Esophagus squamous epithelium (tissue), 5 donors: ENCODE results near the gene CACNA1D. TPM values are rescaled to one million over a fixed set of nuclear protein-coding genes. Genes with fewer than 3 reads are reported as not detected.

Source experiments
- DNase-seq: peaks from one replicate; lab custom pipeline; 2025; lab: John Stamatoyannopoulos, UW
- H3K27ac ChIP-seq, 4 donors: fragments of 200-600 bp; sonication (generic); one replicate each; pipeline ENCODE4 v1.5.1; 2016 to 2019; ENCODE audit warnings: mild to moderate bottlenecking in 1 of 4
- H3K27me3 ChIP-seq, 4 donors: fragments of 200-600 bp; sonication (generic); 1 replicate in 3 of 4; 2 replicates in 1 of 4; pipeline versions ENCODE4 v1.5.1 to v1.6.0; 2017 to 2021; ENCODE audit warnings: antibody characterized with exemption in 1 of 4
- H3K36me3 ChIP-seq, 3 donors: fragments of 200-600 bp; sonication (generic); one replicate each; pipeline ENCODE4 v1.5.1; 2016 to 2019
- H3K4me1 ChIP-seq, 3 donors: fragments of 200-600 bp; sonication (generic); one replicate each; pipeline ENCODE4 v1.5.1; 2017 to 2019
- H3K4me3 ChIP-seq, 4 donors: fragments of 200-600 bp; sonication (generic); 1 replicate in 3 of 4; 2 replicates in 1 of 4; pipeline ENCODE4 v1.5.1; 2016 to 2019; ENCODE audit warnings: mild to moderate bottlenecking in 2 of 4, moderate library complexity in 1 of 4
- H3K9me3 ChIP-seq, 3 donors: fragments of 200-600 bp; sonication (generic); one replicate each; pipeline ENCODE4 v1.5.1; 2016 to 2019
- CTCF ChIP-seq, 6 experiments: fragments of 450-650 bp in 4 of 6; fragments of 200-600 bp in 2 of 6; sonication (generic) in 2 of 6; IDR thresholded peaks; one replicate each; pipeline ENCODE4 v1.5.1; 2016 to 2019; ENCODE audit warnings: antibody characterized with exemption in 6 of 6, mild to moderate bottlenecking in 4 of 6, moderate library complexity in 4 of 6
- POLR2A ChIP-seq, 4 donors: fragments of 450-650 bp; IDR thresholded peaks; one replicate each; pipeline ENCODE4 v1.6.1; 2017; ENCODE audit warnings: antibody characterized with exemption in 4 of 4, mild to moderate bottlenecking in 4 of 4, moderate library complexity in 3 of 4
- WGBS, 2 donors: methylation state at CpG; one replicate each; pipeline ENCODE4 v1.1.5; 2018; 5-methylcytosine and 5-hydroxymethylcytosine counted together
- intact Hi-C: fragments of 100-400 bp; cut with DNase I; formaldehyde crosslinking; loops from one replicate; pipeline ENCODE4 v1.15.0; 2022
- total RNA-seq, 4 donors: library from RNA; depleted of rRNA; stranded (reverse); fragments of >200 nt; gene quantifications; one replicate each; pipeline ENCODE4 v1.1.0, GENCODE V29; 2016
- donor health status: DM: yes; HTN: yes; CAD: no.

CACNA1D gene
- total RNA-seq, 4 donors from 2014 or later: 0.56 to 4.5 (median 3.1) TPM

DNA sequence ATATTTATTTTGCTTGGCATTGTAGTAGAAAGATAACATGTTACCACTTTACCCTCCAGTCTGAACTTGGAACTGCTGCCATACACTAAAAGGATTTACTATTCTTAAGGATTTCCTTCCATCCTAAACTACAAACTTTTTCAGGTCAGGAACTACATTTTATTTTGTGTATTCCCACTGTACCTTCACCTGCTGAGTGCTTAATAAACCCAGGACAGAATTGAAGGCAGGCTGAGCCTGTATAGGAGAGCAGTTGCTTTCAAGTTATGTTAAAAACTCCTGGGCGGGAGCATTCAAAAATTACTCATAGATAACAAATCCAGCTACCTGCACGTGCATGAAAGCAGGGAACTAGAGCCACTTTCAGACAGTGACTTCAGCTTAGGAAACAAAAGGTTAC is 58.3 kb downstream of the CACNA1D start:
- intact Hi-C loops: no loop called here
- no peak for TF ChIP-seq POLR2A (IDR thresholded peaks at IDR 0.05)
- TF ChIP-seq CTCF (IDR thresholded peaks at IDR 0.05): no peak
- H3K27me3 ChIP-seq: no peaks in the 10 kb centered on the region
- H3K9me3 ChIP-seq: no peaks in the 10 kb centered on the region
- no peaks in the 10 kb centered on the region for H3K4me1 ChIP-seq
- H3K27ac ChIP-seq: no peak overlapping the region
- WGBS, 2 donors: 25 to 50% methylated on average over 2 of the region's 2 CpGs
- DNase-seq: no peak
- no peak overlapping the region for H3K4me3 ChIP-seq
- H3K36me3 ChIP-seq: no peaks in the 10 kb centered on the region

GRCh38 chr3:53553200-53553599 is 58.8 kb downstream of the CACNA1D start:
- no peaks in the 10 kb centered on the region for H3K4me1 ChIP-seq
- no peak for TF ChIP-seq CTCF (IDR thresholded peaks at IDR 0.05)
- TF ChIP-seq POLR2A (IDR thresholded peaks at IDR 0.05): no peak
- no peaks in the 10 kb centered on the region for H3K36me3 ChIP-seq
- DNase-seq: no peak
- no peaks in the 10 kb centered on the region for H3K9me3 ChIP-seq
- no peak overlapping the region for H3K27ac ChIP-seq
- no peaks in the 10 kb centered on the region for H3K27me3 ChIP-seq
- H3K4me3 ChIP-seq: no peak overlapping the region
- intact Hi-C loops: no loop called here
- 56 to 70% methylated on average over 4 to 5 of the region's 5 CpGs for WGBS, 2 donors

DNA sequence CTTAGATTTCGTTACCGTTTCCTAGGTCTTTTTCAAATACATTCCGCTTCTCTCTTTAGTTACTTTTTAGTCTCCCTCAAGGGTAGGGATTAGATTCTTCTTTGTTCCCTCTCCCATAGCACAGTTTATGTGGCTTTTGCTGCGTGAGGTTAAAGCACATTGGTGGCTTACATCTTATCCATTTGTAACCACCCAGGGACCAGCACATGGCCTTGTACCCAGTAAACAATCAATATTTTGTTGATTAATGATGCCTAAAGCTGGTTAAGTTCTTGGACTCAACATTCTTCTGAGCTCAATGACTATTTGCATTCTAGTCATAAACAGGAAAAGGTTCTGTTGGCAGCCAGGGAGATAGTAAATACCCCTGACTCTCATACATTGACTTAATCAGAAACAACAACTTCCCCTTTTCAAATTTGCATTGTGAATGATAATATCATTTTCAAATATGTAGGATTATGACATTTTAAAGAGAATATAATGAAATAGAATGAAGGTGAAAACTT is 60.2 kb downstream of the CACNA1D start:
- DNase-seq: no peak
- TF ChIP-seq POLR2A (IDR thresholded peaks at IDR 0.05): no peak
- TF ChIP-seq CTCF (IDR thresholded peaks at IDR 0.05): no peak

DNA sequence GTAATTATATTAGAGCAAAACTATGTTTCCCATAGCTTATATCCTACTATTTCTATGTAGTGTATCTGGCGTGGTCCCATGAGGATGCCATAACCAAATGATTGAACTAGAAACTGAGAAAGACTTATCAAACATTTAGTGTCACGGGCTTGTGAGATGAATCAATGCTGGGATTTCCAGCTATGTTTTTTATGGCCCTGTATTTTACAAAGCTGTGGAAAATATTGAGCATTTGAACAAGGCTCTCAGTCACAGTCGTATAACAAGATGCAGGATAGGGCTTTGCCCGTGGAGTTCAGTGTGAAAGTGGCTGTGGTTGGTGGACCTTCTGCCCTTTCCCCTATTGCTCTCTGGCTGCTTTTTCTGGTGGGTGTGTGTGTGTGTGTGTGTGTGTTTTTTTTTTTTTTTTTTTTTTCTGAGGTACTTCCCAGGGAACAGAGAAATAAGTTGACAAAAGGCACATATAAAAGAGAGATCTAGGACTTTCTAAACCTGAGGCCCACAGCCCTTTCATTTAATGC is 60.7 kb downstream of the CACNA1D start:
- TF ChIP-seq POLR2A (IDR thresholded peaks at IDR 0.05): no peak
- TF ChIP-seq CTCF (IDR thresholded peaks at IDR 0.05): no peak
- no peaks in the 10 kb centered on the region for H3K4me1 ChIP-seq
- H3K36me3 ChIP-seq: no peaks in the 10 kb centered on the region
- H3K27me3 ChIP-seq: no peaks in the 10 kb centered on the region
- intact Hi-C loops: no loop called here
- no peak overlapping the region for H3K27ac ChIP-seq
- no peaks in the 10 kb centered on the region for H3K9me3 ChIP-seq
- H3K4me3 ChIP-seq: no peak overlapping the region
- DNase-seq: no peak
- 72% methylated on average over 4 of the region's 4 CpGs for WGBS, 2 donors

More for the DNA sequence above, 60.2 kb downstream of the CACNA1D start:
- no peaks in the 10 kb centered on the region for H3K9me3 ChIP-seq
- no peak overlapping the region for H3K4me3 ChIP-seq
- H3K27me3 ChIP-seq: no peaks in the 10 kb centered on the region
- H3K36me3 ChIP-seq: no peaks in the 10 kb centered on the region
- no peaks in the 10 kb centered on the region for H3K4me1 ChIP-seq
- intact Hi-C loops: no loop called here
- WGBS, 2 donors: 87% methylated on average over 4 of the region's 4 CpGs
- H3K27ac ChIP-seq: no peak overlapping the region

DNA sequence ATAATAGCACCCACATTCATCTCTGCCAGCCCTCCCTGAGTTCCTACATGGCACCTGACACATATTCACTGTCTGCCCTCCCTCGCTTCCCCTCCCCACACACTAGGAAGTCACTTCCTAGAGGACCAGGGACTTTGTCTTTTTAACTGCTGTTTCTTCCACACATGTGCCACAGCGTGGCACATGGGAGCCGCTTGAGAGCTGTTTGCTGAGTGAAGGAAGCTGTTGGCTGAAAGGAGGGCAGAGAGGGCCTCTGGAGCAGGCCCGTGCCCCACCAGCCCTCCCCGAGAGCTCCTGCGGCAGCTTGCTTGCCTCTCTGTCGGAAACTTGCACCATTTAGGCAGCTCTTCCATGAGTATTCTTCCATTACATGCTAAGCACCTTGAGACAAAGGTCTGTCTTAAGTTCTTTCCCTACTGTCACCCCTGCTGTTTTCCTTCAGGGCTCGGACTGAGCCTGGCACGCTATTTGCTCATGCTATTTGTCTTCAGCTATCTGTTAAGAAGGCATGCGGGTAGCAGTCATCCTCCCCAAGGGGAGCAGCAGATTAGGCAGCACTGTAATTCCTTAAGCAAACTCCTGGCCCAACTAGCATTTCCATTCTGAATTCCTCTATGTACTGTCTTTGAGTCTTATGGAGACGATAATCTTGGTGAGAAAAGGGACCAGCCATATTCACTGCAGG is 72.2 kb downstream of the CACNA1D start:
- no peaks in the 10 kb centered on the region for H3K36me3 ChIP-seq
- intact Hi-C loops: no loop called here
- no peak for DNase-seq
- H3K9me3 ChIP-seq: no peaks in the 10 kb centered on the region
- H3K4me3 ChIP-seq: no peak overlapping the region
- peaks cover 0 to 14% (median 4%) of the 10 kb centered on the region in 3 donors for H3K4me1 ChIP-seq
- no peak overlapping the region for H3K27ac ChIP-seq
- no peaks in the 10 kb centered on the region for H3K27me3 ChIP-seq
- 87 to 89% methylated on average over 5 to 11 of the region's 11 CpGs for WGBS, 2 donors
- no peak for TF ChIP-seq CTCF (IDR thresholded peaks at IDR 0.05)
- no peak for TF ChIP-seq POLR2A (IDR thresholded peaks at IDR 0.05)
